Sciatic nerve (tissue), 2 donors: ENCODE data around the gene KIFC3. TPM values are rescaled to one million over a fixed set of nuclear protein-coding genes. Genes with fewer than 3 reads are reported as not detected.

ENCODE experiments used
- ATAC-seq: fragments of 200-7000 bp; cut with Tn5 transposase; one replicate; pipeline ENCODE4 v1.9.1; 2020; ENCODE audit warnings: mild to moderate bottlenecking, moderate library complexity
- DNase-seq: peaks from one replicate; pipeline ENCODE4 v3.0.0-alpha.2; 2020; ENCODE audit warnings: low spot score
- intact Hi-C: fragments of 100-400 bp; cut with DNase I; formaldehyde crosslinking; loops from one replicate; pipeline ENCODE4 v1.14.2; 2022
- total RNA-seq: library from RNA; stranded (reverse); fragmentation: NEBNext Ultra II Directional; extraction: Animal tissue kit (Norgen Biotek cat#: 25700); gene quantifications from one replicate; pipeline ENCODE4 v1.2.1, GENCODE V29; 2021
- donor health status: DM: no; HTN: no; CAD: no.
- donor health status: DM: no; HTN: no; CAD: no.

Gene KIFC3
- total RNA-seq, 1 donor from 2014 or later, result 94.3 TPM

DNA sequence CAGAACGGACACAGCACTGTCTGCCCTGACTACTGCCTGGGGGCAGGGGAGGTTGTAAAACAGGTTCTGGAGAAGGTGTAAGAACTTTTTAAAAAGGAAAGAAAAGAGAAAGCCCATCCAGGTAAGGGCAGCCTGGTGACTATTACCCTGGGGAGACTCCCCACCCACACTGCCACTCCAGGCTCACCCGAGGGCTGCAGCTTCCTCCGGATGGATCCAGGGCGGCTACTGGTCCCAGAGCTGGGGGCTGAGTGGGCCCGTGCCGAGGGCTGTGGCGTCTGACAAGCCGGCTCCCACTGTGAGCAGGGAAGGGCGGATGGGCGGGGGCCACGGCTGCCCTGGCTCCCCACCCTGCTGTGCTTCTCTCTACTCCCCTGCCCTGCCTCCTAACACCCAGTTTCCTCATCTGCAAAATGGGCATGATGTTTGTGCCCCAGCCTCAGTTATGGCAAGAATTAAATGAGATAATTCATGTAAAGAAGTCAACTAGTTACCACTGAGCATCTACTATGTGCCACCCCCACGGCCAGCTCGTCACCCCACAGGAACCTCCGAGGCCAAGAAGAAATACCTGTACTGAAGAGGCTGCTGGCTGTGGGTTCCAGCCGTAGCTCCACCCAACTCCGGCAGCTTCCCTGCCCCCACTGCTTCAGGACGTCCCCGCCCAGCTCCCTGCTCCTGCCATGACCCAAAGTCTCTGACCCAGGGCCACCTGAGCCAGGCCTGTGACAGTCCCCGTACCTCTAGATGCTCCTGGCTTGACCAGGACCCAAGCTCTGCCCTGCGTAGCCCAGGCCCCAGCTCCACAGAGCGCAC, 42.5 kb downstream of the KIFC3 start:
- DNase-seq, result no peak
- no peak for ATAC-seq
- intact Hi-C loops, result loop anchor here (5.0 to 10.0 kb wide), 2 partner anchors 108 to 235 kb away; no protein-coding TSS in a partner anchor

GRCh38 chr16:57759131-57759530, 43.2 kb downstream of the KIFC3 start:
- DNase-seq, result no peak
- ATAC-seq, result no peak
- intact Hi-C loops, result loop anchor here (5.0 to 10.0 kb wide), 2 partner anchors 108 to 236 kb away; no protein-coding TSS in a partner anchor

GRCh38 chr16:57758331-57759117, 43.8 kb downstream of the KIFC3 start:
- intact Hi-C loops, result loop anchor here (5.0 to 10.0 kb wide), 2 partner anchors 109 to 236 kb away; no protein-coding TSS in a partner anchor
- ATAC-seq (no peak), DNase-seq (no peak)

- intact Hi-C loops, result loop anchor here (5.0 to 10.0 kb wide), 2 partner anchors 109 to 237 kb away; no protein-coding TSS in a partner anchor
- ATAC-seq, result no peak
- no peak for DNase-seq
These were observed 44.4 kb downstream of the KIFC3 start for GRCh38 chr16:57757883-57758282.

DNA sequence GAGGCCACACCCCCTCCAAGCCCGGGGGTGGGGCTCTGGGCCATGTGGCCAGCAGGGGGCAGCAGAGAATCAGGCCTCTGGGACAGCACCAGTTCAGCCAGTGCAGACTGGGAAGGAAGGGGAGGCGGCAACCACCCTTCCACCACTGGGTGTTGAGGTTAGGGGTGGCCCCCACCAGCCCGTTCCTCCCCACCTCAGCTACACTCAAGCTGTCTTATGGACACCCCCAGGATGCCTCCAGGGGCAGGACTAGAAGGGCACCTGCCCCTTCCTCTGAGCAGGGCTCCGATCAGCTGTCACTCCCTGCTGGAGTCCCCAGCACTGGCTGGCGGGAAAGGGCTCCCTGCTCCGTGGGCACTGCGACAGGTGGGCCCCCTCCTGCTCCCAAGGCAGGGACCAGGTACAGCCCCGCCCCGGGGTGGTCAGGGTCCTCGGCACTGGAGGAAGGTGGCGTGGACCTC, 44.9 kb downstream of the KIFC3 start:
- DNase-seq, result peak; percentile 96
- intact Hi-C loops, result loop anchor here (5.0 to 10.0 kb wide), 2 partner anchors 110 to 237 kb away; no protein-coding TSS in a partner anchor
- ATAC-seq, result peak; percentile 94

DNA sequence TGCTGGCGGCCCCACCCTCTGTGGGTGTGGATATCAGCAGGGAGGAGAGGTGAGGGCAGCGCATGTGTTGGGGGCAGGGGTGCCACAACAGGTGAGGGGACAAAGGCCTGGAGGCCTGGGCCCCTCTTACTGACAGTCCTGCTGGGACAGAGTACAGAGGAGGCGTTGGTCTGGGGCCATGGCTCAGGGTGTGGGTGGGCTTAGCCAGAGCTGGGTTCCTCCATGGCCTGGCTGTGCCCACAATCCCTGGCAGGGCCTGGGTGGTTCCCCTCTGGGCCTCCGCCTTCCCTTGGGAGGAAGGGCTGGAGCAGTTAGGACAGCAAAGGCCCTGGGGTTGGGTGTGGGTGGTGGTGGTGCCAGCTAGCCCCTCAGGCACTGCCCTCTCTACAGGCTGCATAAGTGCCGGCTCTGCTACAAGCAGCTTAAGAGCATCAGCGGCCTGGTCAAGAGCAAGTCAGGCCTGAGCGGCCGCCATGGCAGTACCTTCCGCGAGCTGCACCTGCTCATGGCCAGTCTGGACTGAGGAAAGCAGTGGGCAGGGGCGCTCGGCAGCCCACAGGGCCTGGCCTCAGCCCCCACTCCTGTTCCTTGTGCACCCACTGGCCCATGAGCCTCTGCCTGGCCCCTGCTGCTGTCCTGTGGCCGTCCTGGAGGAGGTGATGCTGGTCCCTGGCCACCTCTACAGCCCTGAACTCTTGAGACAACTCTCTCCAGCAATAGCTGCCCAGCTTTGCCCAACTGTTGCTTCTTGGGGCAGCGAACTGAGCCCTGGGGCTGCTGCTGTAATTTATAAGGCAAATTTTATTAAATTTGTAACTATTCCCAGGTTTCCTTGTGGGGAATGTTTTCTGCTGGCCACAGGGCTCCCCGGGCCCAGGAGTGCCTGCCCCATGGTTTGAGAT, 45.6 kb downstream of the KIFC3 start:
- intact Hi-C loops, result loop anchor here (5.0 to 10.0 kb wide), 2 partner anchors 111 to 238 kb away; no protein-coding TSS in a partner anchor
- no peak for DNase-seq
- ATAC-seq, result peak; percentile 6

- intact Hi-C loops, result loop anchor here (5.0 to 10.0 kb wide), 2 partner anchors 111 to 239 kb away; no protein-coding TSS in a partner anchor
- no peak for DNase-seq
- no peak for ATAC-seq
These were observed 46.4 kb downstream of the KIFC3 start for GRCh38 chr16:57755726-57756423.

- no peak for ATAC-seq
- intact Hi-C loops, result loop anchor here (5.0 to 10.0 kb wide), 2 partner anchors 112 to 240 kb away; no protein-coding TSS in a partner anchor
- no peak for DNase-seq
These were observed 47.1 kb downstream of the KIFC3 start for GRCh38 chr16:57755061-57755684.

GRCh38 chr16:57754354-57755060, 47.8 kb downstream of the KIFC3 start:
- ATAC-seq, result no peak
- DNase-seq, result no peak
- intact Hi-C loops, result loop anchor here (5.0 to 10.0 kb wide), 2 partner anchors 113 to 240 kb away; no protein-coding TSS in a partner anchor

GRCh38 chr16:57753448-57754353, 48.6 kb downstream of the KIFC3 start:
- no peak for DNase-seq
- intact Hi-C loops, result loop anchor here (10.0 kb wide), 1 partner anchor 241 kb away; no protein-coding TSS in a partner anchor
- ATAC-seq, result no peak

DNA sequence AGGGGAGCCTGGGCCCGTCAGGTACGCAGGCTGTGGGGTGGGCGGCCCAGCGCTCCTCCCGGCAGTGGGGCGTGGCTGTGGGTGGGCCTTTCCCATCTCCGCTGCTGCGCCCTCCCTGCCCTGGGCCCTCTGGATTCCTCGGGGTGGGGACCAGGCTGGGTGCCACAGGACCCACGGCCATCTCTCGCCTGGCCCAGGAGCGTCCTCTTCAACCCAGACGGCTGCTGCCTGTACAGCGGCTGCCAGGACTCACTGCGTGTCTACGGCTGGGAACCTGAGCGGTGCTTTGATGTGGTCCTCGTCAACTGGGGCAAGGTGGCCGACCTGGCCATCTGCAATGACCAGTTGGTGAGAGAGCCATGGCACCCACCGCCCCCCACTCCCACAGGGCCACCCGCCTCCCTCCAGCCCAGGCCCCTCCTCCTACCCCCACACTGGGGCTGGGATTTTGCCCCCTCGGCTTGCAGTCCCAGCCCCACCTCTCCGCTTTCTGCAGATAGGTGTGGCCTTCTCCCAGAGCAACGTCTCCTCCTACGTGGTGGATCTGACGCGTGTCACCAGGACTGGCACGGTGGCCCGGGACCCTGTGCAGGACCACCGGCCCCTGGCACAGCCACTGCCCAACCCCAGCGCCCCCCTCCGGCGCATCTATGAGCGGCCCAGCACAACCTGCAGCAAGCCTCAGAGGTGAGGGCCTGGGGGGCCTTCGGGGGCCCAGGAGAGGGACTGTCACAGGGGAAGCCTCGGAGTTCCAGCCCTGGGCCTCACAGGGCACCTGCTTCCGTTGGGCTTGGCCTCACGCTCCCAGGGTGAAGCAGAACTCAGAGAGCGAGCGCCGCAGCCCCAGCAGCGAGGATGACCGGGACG, 49.5 kb downstream of the KIFC3 start:
- ATAC-seq, result no peak
- no peak for DNase-seq

GRCh38 chr16:57752203-57752580, 50.1 kb downstream of the KIFC3 start:
- intact Hi-C loops, result loop anchor here (10.0 kb wide), 1 partner anchor 243 kb away; no protein-coding TSS in a partner anchor
- ATAC-seq (no peak), DNase-seq (no peak)

More for the DNA sequence above, 49.5 kb downstream of the KIFC3 start:
- intact Hi-C loops, result loop anchor here (10.0 kb wide), 1 partner anchor 242 kb away; no protein-coding TSS in a partner anchor

DNA sequence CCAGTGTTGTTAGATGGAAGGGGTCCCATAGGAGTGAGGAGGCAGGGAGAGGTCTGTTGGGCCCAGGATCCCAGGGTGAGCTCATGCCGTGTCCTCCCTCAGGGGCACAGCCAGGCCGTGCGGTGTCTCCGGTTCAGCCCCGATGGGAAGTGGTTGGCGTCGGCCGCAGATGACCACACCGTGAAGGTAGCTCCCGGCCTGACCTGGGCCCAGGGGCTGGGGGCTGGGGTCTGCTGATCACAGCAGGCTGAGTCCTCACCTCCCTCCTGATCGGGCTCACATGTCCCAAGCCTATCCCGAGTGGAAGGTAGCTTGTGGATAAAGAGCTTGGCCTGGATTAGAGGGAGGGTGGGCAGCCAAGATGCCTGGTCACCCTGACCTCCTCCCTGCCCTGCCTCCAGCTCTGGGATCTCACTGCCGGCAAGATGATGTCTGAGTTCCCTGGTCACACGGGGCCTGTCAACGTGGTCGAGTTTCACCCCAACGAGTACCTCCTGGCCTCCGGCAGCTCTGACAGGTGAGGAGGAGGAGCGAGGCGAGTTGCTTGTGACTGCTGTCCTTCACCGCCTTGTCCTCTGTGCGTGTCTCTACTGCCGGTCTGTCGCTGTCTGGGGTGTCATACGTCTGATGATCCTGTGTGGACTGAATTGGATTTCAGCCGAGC, 50.6 kb downstream of the KIFC3 start:
- DNase-seq (no peak), ATAC-seq (no peak)
- intact Hi-C loops, result loop anchor here (10.0 kb wide), 1 partner anchor 243 kb away; no protein-coding TSS in a partner anchor
